ENCODE data around the gene SYNGR1.

Gene SYNGR1

DNA sequence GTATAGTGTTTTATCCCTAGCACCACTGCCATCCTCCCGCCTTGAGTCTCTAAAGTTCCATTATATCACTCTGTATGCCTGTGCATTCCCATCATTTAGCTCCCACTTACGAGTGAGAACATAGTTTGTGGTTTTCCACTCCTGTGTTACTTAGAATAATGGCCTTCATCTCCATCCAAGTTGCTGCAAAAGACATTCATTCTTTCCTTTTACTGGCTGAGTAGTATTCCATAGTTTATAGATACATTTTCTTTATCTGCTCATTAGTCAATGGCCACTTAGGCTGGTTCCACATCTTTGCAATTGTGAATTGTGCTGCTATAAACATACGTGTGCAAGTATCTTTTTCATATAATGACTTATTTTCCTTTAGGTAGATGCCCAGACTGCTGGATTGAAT, 74.2 kb downstream of the SYNGR1 start:
- no peak for TF ChIP-seq ZFX (IDR thresholded peaks at IDR 0.05)
- TF ChIP-seq, protein P1, sequence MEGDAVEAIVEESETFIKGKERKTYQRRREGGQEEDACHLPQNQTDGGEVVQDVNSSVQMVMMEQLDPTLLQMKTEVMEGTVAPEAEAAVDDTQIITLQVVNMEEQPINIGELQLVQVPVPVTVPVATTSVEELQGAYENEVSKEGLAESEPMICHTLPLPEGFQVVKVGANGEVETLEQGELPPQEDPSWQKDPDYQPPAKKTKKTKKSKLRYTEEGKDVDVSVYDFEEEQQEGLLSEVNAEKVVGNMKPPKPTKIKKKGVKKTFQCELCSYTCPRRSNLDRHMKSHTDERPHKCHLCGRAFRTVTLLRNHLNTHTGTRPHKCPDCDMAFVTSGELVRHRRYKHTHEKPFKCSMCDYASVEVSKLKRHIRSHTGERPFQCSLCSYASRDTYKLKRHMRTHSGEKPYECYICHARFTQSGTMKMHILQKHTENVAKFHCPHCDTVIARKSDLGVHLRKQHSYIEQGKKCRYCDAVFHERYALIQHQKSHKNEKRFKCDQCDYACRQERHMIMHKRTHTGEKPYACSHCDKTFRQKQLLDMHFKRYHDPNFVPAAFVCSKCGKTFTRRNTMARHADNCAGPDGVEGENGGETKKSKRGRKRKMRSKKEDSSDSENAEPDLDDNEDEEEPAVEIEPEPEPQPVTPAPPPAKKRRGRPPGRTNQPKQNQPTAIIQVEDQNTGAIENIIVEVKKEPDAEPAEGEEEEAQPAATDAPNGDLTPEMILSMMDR (conservative IDR thresholded peaks at IDR 0.05): no peak

DNA sequence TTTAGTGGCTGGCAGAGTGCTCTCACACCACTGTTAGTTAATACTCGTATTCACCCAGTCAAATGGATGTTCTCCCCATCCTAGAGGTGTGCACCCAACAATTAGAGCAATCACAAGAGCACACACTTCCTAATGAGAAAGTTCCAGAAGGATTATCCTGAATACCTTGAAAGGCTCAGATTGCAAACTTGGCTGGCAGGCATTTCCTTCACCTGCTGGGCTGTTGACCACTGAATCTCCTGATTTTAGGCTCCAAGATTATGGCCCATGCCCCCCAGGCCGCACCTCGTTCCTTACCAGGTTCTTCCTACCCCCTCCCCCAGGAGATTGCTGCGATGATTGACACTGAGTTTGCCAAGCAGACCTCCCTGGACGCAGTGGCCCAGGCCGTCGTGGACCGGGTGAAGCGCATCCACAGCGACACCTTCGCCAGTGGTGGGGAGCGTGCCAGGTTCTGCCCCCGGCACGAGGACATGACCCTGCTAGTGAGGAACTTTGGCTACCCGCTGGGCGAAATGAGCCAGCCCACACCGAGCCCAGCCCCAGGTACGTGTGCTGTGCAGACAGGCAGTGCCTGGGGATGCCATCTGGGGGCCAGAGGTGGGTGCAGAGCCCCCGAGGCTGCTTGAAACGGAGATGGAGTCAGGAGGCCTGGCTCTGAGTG, 76.7 kb downstream of the SYNGR1 start:
- no peak overlapping the region for H3K27ac ChIP-seq
- TF ChIP-seq, protein P1 (conservative IDR thresholded peaks at IDR 0.05): no peak
- TF ChIP-seq ZFX (IDR thresholded peaks at IDR 0.05): no peak

More for the DNA sequence above, 74.2 kb downstream of the SYNGR1 start:
- no peak overlapping the region for H3K27ac ChIP-seq

DNA sequence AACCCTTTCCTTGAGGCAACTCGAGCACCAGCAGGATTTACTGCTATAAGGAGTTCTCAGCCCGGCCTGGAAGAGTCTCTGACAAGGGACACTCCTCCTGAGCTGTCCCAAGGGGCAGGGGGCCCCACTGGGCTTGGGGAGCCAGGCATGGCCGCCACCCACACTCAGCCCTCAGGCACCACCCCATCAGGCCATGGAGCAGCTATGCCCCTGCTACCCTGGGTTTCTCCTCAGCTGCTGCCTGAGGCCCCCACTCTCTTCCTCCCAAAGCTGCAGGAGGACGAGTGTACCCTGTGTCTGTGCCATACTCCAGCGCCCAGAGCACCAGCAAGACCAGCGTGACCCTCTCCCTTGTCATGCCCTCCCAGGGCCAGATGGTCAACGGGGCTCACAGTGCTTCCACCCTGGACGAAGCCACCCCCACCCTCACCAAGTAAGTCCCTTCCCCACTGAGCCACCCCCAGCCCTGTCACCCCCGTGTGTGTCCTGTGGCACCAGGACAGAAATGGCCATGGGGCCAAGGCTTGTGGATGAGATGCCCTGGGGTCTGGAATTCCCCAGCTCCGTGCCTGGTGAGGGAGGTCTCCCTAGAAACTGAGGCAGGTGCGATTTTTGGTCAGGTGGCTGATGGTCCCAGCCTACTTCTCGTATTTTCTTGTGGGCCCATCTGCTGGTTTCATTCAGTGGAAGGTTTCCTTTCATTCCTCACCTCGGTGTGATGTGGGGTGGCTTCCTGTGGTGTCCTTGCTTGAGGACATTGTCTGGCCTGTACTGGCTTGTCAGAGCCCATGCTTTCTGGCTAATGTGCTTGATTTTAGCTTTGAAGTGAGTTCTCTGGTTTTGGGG, 78.2 kb downstream of the SYNGR1 start:
- TF ChIP-seq, protein P1 (conservative IDR thresholded peaks at IDR 0.05): no peak
- no peak for TF ChIP-seq ZFX (IDR thresholded peaks at IDR 0.05)
- no peak overlapping the region for H3K27ac ChIP-seq

DNA sequence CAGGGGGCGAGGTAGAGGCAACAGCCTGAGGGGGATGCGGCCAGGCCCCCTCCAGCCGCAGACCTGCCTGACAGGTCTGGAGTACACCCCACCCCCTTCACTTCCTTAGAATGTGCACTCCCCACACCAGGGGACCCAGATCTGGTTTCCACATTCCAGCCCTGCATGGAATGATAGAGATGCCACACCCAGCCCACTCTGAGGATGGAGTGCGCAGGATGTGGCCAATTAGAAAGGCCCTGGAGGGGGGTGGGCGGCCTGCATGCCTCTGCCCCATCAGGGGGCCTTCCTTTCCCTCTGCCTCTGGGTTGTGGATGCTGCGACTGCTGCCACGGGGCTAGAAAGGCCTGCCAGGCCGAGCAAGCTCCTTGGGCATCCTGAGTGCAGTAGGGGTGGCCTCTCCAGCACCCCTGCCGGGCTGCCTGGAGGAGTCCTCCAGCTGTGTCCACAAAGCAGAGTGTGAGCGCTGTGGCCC, 78.8 kb downstream of the SYNGR1 start:
- no peak overlapping the region for H3K27ac ChIP-seq
- TF ChIP-seq ZFX (IDR thresholded peaks at IDR 0.05): no peak
- TF ChIP-seq, protein P1 (conservative IDR thresholded peaks at IDR 0.05): no peak

DNA sequence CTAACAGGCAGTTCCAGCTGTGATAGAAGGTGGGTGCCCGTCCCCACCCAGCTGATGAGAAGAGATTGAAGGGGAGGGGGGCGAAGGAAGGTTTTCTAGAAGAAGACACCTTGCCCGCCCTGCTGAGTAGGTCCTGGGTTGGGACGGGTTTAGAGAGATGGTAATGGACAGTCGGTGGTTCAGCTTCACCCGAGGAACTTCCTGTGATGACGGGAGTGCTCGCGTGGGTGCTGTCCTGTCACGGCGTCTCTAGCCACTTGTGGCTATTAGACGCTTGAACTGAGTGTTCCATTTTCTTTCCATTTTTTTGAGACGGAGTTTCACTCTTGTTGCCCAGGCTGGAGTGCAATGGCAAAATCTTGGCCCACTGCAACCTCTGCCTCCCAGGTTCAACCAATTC, 79.4 kb downstream of the SYNGR1 start:
- no peak overlapping the region for H3K27ac ChIP-seq
- TF ChIP-seq, protein P1 (conservative IDR thresholded peaks at IDR 0.05): no peak
- no peak for TF ChIP-seq ZFX (IDR thresholded peaks at IDR 0.05)

DNA sequence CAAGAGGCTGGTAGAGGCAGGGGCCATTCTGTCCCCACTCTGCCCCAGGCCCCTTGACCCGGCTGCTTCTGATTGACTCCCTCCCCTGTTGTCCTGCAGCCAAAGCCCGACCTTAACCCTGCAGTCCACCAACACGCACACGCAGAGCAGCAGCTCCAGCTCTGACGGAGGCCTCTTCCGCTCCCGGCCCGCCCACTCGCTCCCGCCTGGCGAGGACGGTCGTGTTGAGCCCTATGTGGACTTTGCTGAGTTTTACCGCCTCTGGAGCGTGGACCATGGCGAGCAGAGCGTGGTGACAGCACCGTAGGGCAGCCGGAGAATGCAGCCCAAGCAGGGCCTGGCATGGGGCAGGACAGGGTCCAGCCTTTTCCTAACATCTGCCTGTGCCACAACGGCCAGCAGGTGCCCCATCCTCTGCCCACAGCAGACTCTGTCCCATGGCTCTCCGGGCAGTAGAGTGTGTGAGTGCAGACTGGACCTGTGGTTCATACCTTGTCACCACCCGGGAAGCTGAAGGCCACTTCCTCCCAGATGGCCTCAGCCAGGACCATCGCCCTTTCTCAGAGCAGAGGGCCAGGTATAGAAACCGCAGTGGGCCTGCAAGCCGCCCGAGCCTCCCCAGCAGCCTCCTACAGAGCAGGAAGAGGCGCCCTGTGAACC, 80.3 kb downstream of the SYNGR1 start:
- H3K27ac ChIP-seq: no peak overlapping the region
- TF ChIP-seq ZFX (IDR thresholded peaks at IDR 0.05): no peak
- TF ChIP-seq, protein P1 (conservative IDR thresholded peaks at IDR 0.05): no peak

All from C4-2B (cell line).